Smooth muscle cell (in vitro differentiated cells): Measurements from ENCODE around the gene MAPK6. TPM values are rescaled to one million over a fixed set of nuclear protein-coding genes. Genes with fewer than 3 reads are reported as not detected.

Experiments
- DNase-seq: peaks from one replicate; lab custom pipeline; 2025; ENCODE audit not compliant: unreplicated experiment; lab: John Stamatoyannopoulos, UW
- H2AFZ ChIP-seq: fragments of 200-600 bp; sonication (generic); 2 replicates; pipeline ENCODE4 v1.6.0; 2016; ENCODE audit warnings: antibody characterized with exemption, low read depth, mild to moderate bottlenecking
- H3F3A ChIP-seq: fragments of 200-600 bp; sonication (generic); 2 replicates; pipeline ENCODE4 v1.6.0; 2017; ENCODE audit warnings: antibody characterized with exemption, low read depth
- H3K27ac ChIP-seq: fragments of 200-600 bp; sonication (generic); 2 replicates; pipeline ENCODE4 v1.5.1; 2016; ENCODE audit warnings: low read depth, mild to moderate bottlenecking
- H3K27me3 ChIP-seq: fragments of 200-600 bp; sonication (generic); 2 replicates; pipeline ENCODE4 v1.6.1; 2016; ENCODE audit warnings: low read depth, mild to moderate bottlenecking
- H3K36me3 ChIP-seq: fragments of 200-600 bp; sonication (generic); 2 replicates; pipeline ENCODE4 v1.5.1; 2016; ENCODE audit warnings: low read depth
- H3K4me1 ChIP-seq: fragments of 200-600 bp; sonication (generic); 2 replicates; pipeline ENCODE4 v1.5.1; 2016; ENCODE audit warnings: low read depth
- H3K4me2 ChIP-seq: fragments of 200-600 bp; sonication (generic); 2 replicates; pipeline ENCODE4 v1.6.0; 2016; ENCODE audit warnings: mild to moderate bottlenecking
- H3K4me3 ChIP-seq: fragments of 200-600 bp; sonication (generic); 2 replicates; pipeline ENCODE4 v1.5.1; 2016; ENCODE audit warnings: mild to moderate bottlenecking
- H3K79me2 ChIP-seq: fragments of 200-600 bp; sonication (generic); 2 replicates; pipeline ENCODE4 v1.6.0; 2016; ENCODE audit warnings: low read depth, mild to moderate bottlenecking
- H3K9ac ChIP-seq: fragments of 200-600 bp; sonication (generic); 2 replicates; pipeline ENCODE4 v1.6.0; 2016; ENCODE audit warnings: low read depth
- H3K9me3 ChIP-seq: fragments of 200-600 bp; sonication (generic); replicated peaks from 2 replicates; pipeline ENCODE4 v1.5.1; 2016; ENCODE audit warnings: low read depth
- H4K20me1 ChIP-seq: fragments of 200-600 bp; sonication (generic); 2 replicates; pipeline ENCODE4 v1.6.0; 2016; ENCODE audit warnings: low read depth
- CTCF ChIP-seq: fragments of 200-600 bp; sonication (generic); IDR thresholded peaks from 2 replicates; pipeline ENCODE4 v1.5.1; 2017; ENCODE audit warnings: borderline replicate concordance, mild to moderate bottlenecking, antibody characterized with exemption; ENCODE audit not compliant: insufficient read depth, poor library complexity, severe bottlenecking
- WGBS: methylation state at CpG from one replicate; pipeline ENCODE4 v1.1.7; 2016; ENCODE audit warnings: low lambda C conversion rate; 5-methylcytosine and 5-hydroxymethylcytosine counted together
- polyA plus RNA-seq: library from polyadenylated mRNA; unstranded; fragments of >200 nt; fragmentation: Nextera tagmentation; extraction: Ambion mirVana; gene quantifications from 2 replicates; pipeline ENCODE4 v1.2.1, GENCODE V29; 2016
- total RNA-seq: library from RNA; depleted of rRNA; stranded (reverse); fragments of >200 nt; gene quantifications from 2 replicates; pipeline ENCODE4 v1.2.3, GENCODE V29; 2014

Gene MAPK6
- total and polyA plus RNA-seq, 2 experiments from 2014 or later = 38.6 to 107 TPM

- Histone ChIP-seq H3K79me2 (peaks cover 10% of the 10 kb centered on the region), H3F3A (peaks cover 21% of the 10 kb centered on the region), H3K27me3 (no peaks in the 10 kb centered on the region), H3K4me3 (no peak overlapping the region), H3K36me3 (peaks cover 12% of the 10 kb centered on the region), H2AFZ (no peak overlapping the region), H3K9me3 (no peaks in the 10 kb centered on the region), H3K27ac (no peak overlapping the region), H3K9ac (no peak overlapping the region), H4K20me1 (peaks cover 87% of the 10 kb centered on the region), H3K4me1 (no peaks in the 10 kb centered on the region), H3K4me2 (no peak overlapping the region)
- 98% methylated on average over 3 of the region's 3 CpGs for WGBS
- no peak for DNase-seq
- TF ChIP-seq CTCF = no peak
These were observed 37.5 kb downstream of the MAPK6 start for GRCh38 chr15:52056496-52056895.

GRCh38 chr15:52057996-52058395, 39.0 kb downstream of the MAPK6 start:
- Histone ChIP-seq H3K27ac (no peak overlapping the region), H3K79me2 (peaks cover 7% of the 10 kb centered on the region), H3K4me1 (no peaks in the 10 kb centered on the region), H3K4me3 (no peak overlapping the region), H3K9me3 (no peaks in the 10 kb centered on the region), H4K20me1 (peaks cover 97% of the 10 kb centered on the region), H3K9ac (no peak overlapping the region), H2AFZ (no peak overlapping the region), H3F3A (peaks cover 24% of the 10 kb centered on the region), H3K27me3 (no peaks in the 10 kb centered on the region), H3K4me2 (no peak overlapping the region), H3K36me3 (peaks cover 16% of the 10 kb centered on the region)
- no peak for TF ChIP-seq CTCF
- no peak for DNase-seq

GRCh38 chr15:52060501-52060900, 41.5 kb downstream of the MAPK6 start:
- no peak overlapping the region for H2AFZ ChIP-seq
- 31% methylated on average over 1 of the region's 1 CpG for WGBS

More at GRCh38 chr15:52060501-52060900, 41.5 kb downstream of the MAPK6 start:
- H3K79me2 ChIP-seq = peaks cover 5% of the 10 kb centered on the region
- H3K4me3 ChIP-seq = no peak overlapping the region
- no peak overlapping the region for H3K9ac ChIP-seq
- H3K27ac ChIP-seq = no peak overlapping the region
- H3K27me3 ChIP-seq = no peaks in the 10 kb centered on the region
- no peak for TF ChIP-seq CTCF
- peaks cover 26% of the 10 kb centered on the region for H3K36me3 ChIP-seq
- peak overlapping the region; percentile 35 for H3K4me2 ChIP-seq
- no peaks in the 10 kb centered on the region for H3K9me3 ChIP-seq
- no peaks in the 10 kb centered on the region for H3K4me1 ChIP-seq
- H3F3A ChIP-seq = peaks cover 24% of the 10 kb centered on the region
- DNase-seq = no peak
- peaks cover 81% of the 10 kb centered on the region for H4K20me1 ChIP-seq
